HepG2 (cell line): Measurements from ENCODE around the gene CDK2AP2. TPM values are rescaled to one million over a fixed set of nuclear protein-coding genes. Genes with fewer than 3 reads are reported as not detected.
A peak's percentile ranks its signal among the peaks of the same experiment; 100 is the strongest.

Experiments used
- ELF4 ChIP-seq: sonication (generic); formaldehyde crosslinking; IDR thresholded peaks from 2 replicates; pipeline ENCODE4 v1.5.0; 2020; ENCODE audit warnings: missing genetic modification reagents, mild to moderate bottlenecking, moderate library complexity, borderline replicate concordance
- LCORL ChIP-seq, 2 experiments: fragments of 450-650 bp in 1 of 2; sonication (generic) in 1 of 2; formaldehyde crosslinking in 1 of 2; IDR thresholded peaks; 2 replicates each; pipeline versions ENCODE4 v1.5.0 to v1.6.1; 2017 to 2020; ENCODE audit warnings: antibody characterized with exemption in 1 of 2, missing genetic modification reagents in 1 of 2
- MIXL1 ChIP-seq: IDR thresholded peaks from 2 replicates; pipeline ENCODE4 v1.6.1; 2016
- MXI1 ChIP-seq: IDR thresholded peaks from 3 replicates; pipeline ENCODE4 v1.6.1; 2012; ENCODE audit warnings: low read depth, low read length, inconsistent platforms, borderline replicate concordance
- NR1H2 ChIP-seq: sonication (generic); formaldehyde crosslinking; IDR thresholded peaks from 2 replicates; pipeline ENCODE4 v1.8.1; 2022; ENCODE audit warnings: low read depth, missing genetic modification reagents, borderline replicate concordance
- RAD51 ChIP-seq: fragments of 450-650 bp; IDR thresholded peaks from 2 replicates; pipeline ENCODE4 v1.6.1; 2016; ENCODE audit warnings: borderline replicate concordance
- SIN3B ChIP-seq: fragments of 150-350 bp; IDR thresholded peaks from 2 replicates; pipeline ENCODE4 v1.6.1; 2014; ENCODE audit warnings: low read length
- TBX3 ChIP-seq: fragments of 450-650 bp; IDR thresholded peaks from 2 replicates; pipeline ENCODE4 v1.6.1; 2017; ENCODE audit warnings: antibody characterized with exemption, mild to moderate bottlenecking, inconsistent platforms, borderline replicate concordance
- TCF7L2 ChIP-seq: IDR thresholded peaks from 2 replicates; pipeline ENCODE4 v1.6.1; 2011; ENCODE audit warnings: mild to moderate bottlenecking, low read depth, low read length, moderate library complexity
- TSC22D2 ChIP-seq: sonication (generic); formaldehyde crosslinking; IDR thresholded peaks from 2 replicates; pipeline ENCODE4 v1.5.1; 2020; ENCODE audit warnings: missing genetic modification reagents, mild to moderate bottlenecking, borderline replicate concordance
- ZNF101 ChIP-seq: sonication (generic); formaldehyde crosslinking; IDR thresholded peaks from 2 replicates; pipeline ENCODE4 v1.4.0; 2020; ENCODE audit warnings: mild to moderate bottlenecking, low read depth, missing genetic modification reagents, borderline replicate concordance
- ZNF17 ChIP-seq: sonication (generic); formaldehyde crosslinking; IDR thresholded peaks from 2 replicates; pipeline ENCODE4 v1.5.0; 2020; ENCODE audit warnings: mild to moderate bottlenecking, missing genetic modification reagents
- ZNF24 ChIP-seq: fragments of 450-650 bp; IDR thresholded peaks from 2 replicates; pipeline ENCODE4 v1.6.1; 2017; ENCODE audit warnings: antibody characterized with exemption, mild to moderate bottlenecking
- ZNF256 ChIP-seq: sonication (generic); formaldehyde crosslinking; conservative IDR thresholded peaks from 2 replicates; pipeline ENCODE4 v1.4.0; 2020; ENCODE audit warnings: missing genetic modification reagents
- ZNF318 ChIP-seq: sonication (generic); formaldehyde crosslinking; IDR thresholded peaks from 2 replicates; pipeline ENCODE4 v1.4.0; 2020; ENCODE audit warnings: mild to moderate bottlenecking, missing genetic modification reagents
- ZNF512B ChIP-seq: sonication (generic); formaldehyde crosslinking; IDR thresholded peaks from 2 replicates; pipeline ENCODE4 v1.5.1; 2020; ENCODE audit warnings: missing genetic modification reagents, mild to moderate bottlenecking, borderline replicate concordance
- ZNF556 ChIP-seq: sonication (generic); formaldehyde crosslinking; IDR thresholded peaks from 2 replicates; pipeline ENCODE4 v1.4.0; 2020; ENCODE audit warnings: mild to moderate bottlenecking, missing genetic modification reagents, borderline replicate concordance
- ZNF83 ChIP-seq: sonication (generic); formaldehyde crosslinking; IDR thresholded peaks from 2 replicates; pipeline ENCODE4 v1.4.0; 2020; ENCODE audit warnings: missing genetic modification reagents, mild to moderate bottlenecking, borderline replicate concordance
- ZSCAN21 ChIP-seq: sonication (generic); formaldehyde crosslinking; IDR thresholded peaks from 2 replicates; pipeline ENCODE4 v1.8.0; 2022; ENCODE audit warnings: mild to moderate bottlenecking, missing genetic modification reagents, moderate library complexity, borderline replicate concordance
- polyA plus RNA-seq, 8 experiments: library from polyadenylated mRNA; depleted of rRNA in 3 of 8; stranded (reverse) in 7 of 8; unstranded in 1 of 8; fragments of >200 nt; fragmentation: Illumina TruSeq in 4 of 8; extraction: Trizol in 4 of 8; gene quantifications; 2 replicates each; pipeline versions ENCODE4 v1.2.1 to v1.2.3, GENCODE V29; 2011 to 2016; ENCODE audit warnings: low read depth in 4 of 8, missing spikeins in 1 of 8, mixed read lengths in 1 of 8; ENCODE audit not compliant: insufficient read depth in 1 of 8
- total RNA-seq, 5 experiments: library from RNA; depleted of rRNA; stranded (reverse); fragments of >200 nt; fragmentation: Illumina TruSeq; extraction: Trizol; gene quantifications; 2 replicates each; pipeline ENCODE4 v1.2.3, GENCODE V29; 2016; ENCODE audit warnings: low read depth in 1 of 5

CDK2AP2 gene
- total and polyA plus RNA-seq, 2 of the 13 experiments (the other 11 are each of a cell fraction or from before 2014, with no cell fraction given): 15.0 to 23.2 TPM

- 0 out of 2 replicates have a peak, but pooled peaks have one; percentile 31 for TF ChIP-seq NR1H2 (CRISPR knock-in tag)
- TF ChIP-seq ZNF256 (CRISPR knock-in tag): no peak
- TF ChIP-seq MIXL1 (CRISPR knock-in tag): no peak
- no peak for TF ChIP-seq SIN3B
- no peak for TF ChIP-seq ZNF17 (CRISPR knock-in tag)
- TF ChIP-seq ELF4 (CRISPR knock-in tag): no peak
- TF ChIP-seq TSC22D2 (CRISPR knock-in tag): no peak
- TF ChIP-seq TBX3: no peak
- no peak for TF ChIP-seq ZNF512B (CRISPR knock-in tag)
- TF ChIP-seq TCF7L2: no peak
- TF ChIP-seq RAD51: no peak
- TF ChIP-seq ZNF83 (CRISPR knock-in tag): no peak
- no peak for TF ChIP-seq ZNF101 (CRISPR knock-in tag)
- peak; percentile 28; the same call in 1 of the 2 replicates for TF ChIP-seq ZSCAN21 (CRISPR knock-in tag)
- TF ChIP-seq LCORL (IDR thresholded peaks at IDR 0.05): no peak
- peak; percentile 60 for TF ChIP-seq LCORL (CRISPR knock-in tag; IDR thresholded peaks at IDR 0.05)
- TF ChIP-seq ZNF318 (CRISPR knock-in tag): no peak
- TF ChIP-seq ZNF24: no peak
- peak; percentile 87; the same call in 1 of the 3 replicates for TF ChIP-seq MXI1
- TF ChIP-seq ZNF556 (CRISPR knock-in tag): peak; percentile 77; the same call in 1 of the 2 replicates
These were observed 39.0 kb downstream of the CDK2AP2 start, which contains the start of gene TMEM134 (continued) for GRCh38 chr11:67468759-67469507.
